Measurements from ENCODE around the gene FSTL5.

The FSTL5 gene

DNA sequence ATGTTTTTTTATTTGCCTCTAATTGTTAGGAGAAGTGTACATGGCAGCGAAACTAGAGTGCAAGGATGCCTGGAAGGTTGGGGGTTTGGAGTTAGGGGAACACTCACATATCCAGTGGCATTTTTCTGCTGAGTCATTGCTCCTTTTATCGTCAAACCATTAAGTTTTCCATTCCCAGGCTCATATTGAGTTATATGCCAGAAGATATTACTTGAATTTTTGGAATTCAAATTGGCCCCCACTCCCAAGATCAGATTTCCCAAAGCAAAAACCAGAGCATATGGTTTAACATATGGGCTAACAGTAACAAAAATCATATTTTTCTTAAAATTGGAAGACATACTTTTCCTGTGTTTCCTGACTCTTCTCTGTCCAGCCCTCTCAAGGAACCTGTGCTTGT is 152.7 kb downstream of the FSTL5 start:
- H3K27me3 ChIP-seq (ENCODE audit: control insufficient read depth, insufficient read depth, low read length), result no peaks in the 10 kb centered on the region

DNA sequence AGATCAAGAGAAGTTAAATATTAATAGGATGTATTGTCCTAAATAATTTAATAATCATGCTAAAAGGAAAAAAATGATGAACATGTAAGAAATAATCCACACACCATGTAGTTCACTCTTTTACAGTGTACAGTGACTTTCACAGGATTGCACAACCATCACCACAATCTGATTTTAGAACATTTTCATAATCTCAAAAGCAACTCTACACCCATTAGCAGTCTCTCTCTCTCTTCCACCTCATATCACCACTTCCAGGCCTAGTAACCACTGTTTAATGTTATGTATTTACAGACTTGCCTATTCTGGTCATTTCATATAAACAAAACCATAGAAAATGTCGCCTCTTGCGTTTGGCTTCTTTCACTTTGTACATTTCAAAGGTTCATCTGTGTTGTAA is 153.4 kb downstream of the FSTL5 start:
- Histone ChIP-seq H3K9ac (ENCODE audit: low read depth, low read length) (no peak overlapping the region), H3K36me3 (ENCODE audit: control insufficient read depth, insufficient read depth, low read length) (no peaks in the 10 kb centered on the region), H3K9me3 (ENCODE audit: control insufficient read depth, insufficient read depth, low read length) (no peaks in the 10 kb centered on the region), H3K4me3 (ENCODE audit: low read depth, low read length) (no peak overlapping the region), H3K27ac (ENCODE audit: low read depth, low read length) (no peak overlapping the region), H3K4me1 (ENCODE audit: control insufficient read depth, insufficient read depth, low read length) (peaks cover 4% of the 10 kb centered on the region), H3K27me3 (ENCODE audit: control insufficient read depth, insufficient read depth, low read length) (no peaks in the 10 kb centered on the region)

More for the DNA sequence above, 152.7 kb downstream of the FSTL5 start:
- no peaks in the 10 kb centered on the region for H3K4me1 ChIP-seq (ENCODE audit: control insufficient read depth, insufficient read depth, low read length)
- no peaks in the 10 kb centered on the region for H3K9me3 ChIP-seq (ENCODE audit: control insufficient read depth, insufficient read depth, low read length)
- no peak overlapping the region for H3K9ac ChIP-seq (ENCODE audit: low read depth, low read length)
- no peaks in the 10 kb centered on the region for H3K36me3 ChIP-seq (ENCODE audit: control insufficient read depth, insufficient read depth, low read length)
- no peak overlapping the region for H3K27ac ChIP-seq (ENCODE audit: low read depth, low read length)
- H3K4me3 ChIP-seq (ENCODE audit: low read depth, low read length), result no peak overlapping the region

DNA sequence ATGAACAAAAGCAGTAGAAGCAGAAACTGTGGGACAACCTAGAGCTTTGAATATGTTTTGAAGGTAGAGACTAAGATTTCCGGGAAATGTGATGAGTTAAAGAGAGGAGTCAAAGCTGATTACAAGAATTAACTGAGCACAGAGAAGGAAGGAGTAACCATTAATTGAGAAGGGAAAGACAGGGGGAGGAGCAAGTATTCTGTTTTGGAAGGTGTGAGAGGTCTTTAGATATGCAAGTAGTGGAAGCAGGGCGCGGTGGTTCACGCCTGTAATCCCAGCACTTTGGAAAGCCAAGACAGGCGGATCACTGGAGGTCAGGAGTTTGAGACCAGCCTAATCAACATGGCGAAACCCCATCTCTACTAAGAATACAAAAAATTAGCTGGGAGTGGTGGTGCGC is 171.5 kb downstream of the FSTL5 start:
- H3K9ac ChIP-seq (ENCODE audit: low read depth, low read length), result no peak overlapping the region

DNA sequence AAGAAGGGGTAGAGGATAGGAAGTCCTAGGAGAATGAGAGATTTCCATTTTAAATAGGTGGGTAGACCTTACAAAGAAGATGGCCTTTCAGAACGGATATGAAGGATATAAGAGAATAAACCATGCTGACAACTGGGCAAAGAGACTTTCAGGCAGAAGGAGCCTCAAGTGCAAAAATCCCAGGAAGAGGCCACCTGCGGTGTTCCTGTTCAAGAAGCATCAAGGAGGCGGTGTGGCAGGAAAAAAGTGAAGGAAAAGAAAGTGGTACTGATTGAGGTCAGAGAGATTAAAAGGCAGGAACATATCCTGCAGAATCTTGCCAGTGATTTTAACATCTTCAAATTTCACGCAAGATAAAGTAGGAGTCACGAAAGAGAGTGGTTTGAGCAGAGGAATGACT is 172.0 kb downstream of the FSTL5 start:
- no peak overlapping the region for H3K27ac ChIP-seq (ENCODE audit: low read depth, low read length)
- no peak overlapping the region for H3K9ac ChIP-seq (ENCODE audit: low read depth, low read length)
- no peaks in the 10 kb centered on the region for H3K36me3 ChIP-seq (ENCODE audit: control insufficient read depth, insufficient read depth, low read length)
- H3K9me3 ChIP-seq (ENCODE audit: control insufficient read depth, insufficient read depth, low read length), result no peaks in the 10 kb centered on the region
- H3K4me3 ChIP-seq (ENCODE audit: low read depth, low read length), result no peak overlapping the region
- peaks cover 32% of the 10 kb centered on the region for H3K4me1 ChIP-seq (ENCODE audit: control insufficient read depth, insufficient read depth, low read length)
- H3K27me3 ChIP-seq (ENCODE audit: control insufficient read depth, insufficient read depth, low read length), result no peaks in the 10 kb centered on the region

More for the DNA sequence above, 171.5 kb downstream of the FSTL5 start:
- Histone ChIP-seq H3K36me3 (ENCODE audit: control insufficient read depth, insufficient read depth, low read length) (no peaks in the 10 kb centered on the region), H3K4me3 (ENCODE audit: low read depth, low read length) (no peak overlapping the region), H3K9me3 (ENCODE audit: control insufficient read depth, insufficient read depth, low read length) (no peaks in the 10 kb centered on the region), H3K27me3 (ENCODE audit: control insufficient read depth, insufficient read depth, low read length) (no peaks in the 10 kb centered on the region), H3K4me1 (ENCODE audit: control insufficient read depth, insufficient read depth, low read length) (peaks cover 30% of the 10 kb centered on the region), H3K27ac (ENCODE audit: low read depth, low read length) (no peak overlapping the region)

DNA sequence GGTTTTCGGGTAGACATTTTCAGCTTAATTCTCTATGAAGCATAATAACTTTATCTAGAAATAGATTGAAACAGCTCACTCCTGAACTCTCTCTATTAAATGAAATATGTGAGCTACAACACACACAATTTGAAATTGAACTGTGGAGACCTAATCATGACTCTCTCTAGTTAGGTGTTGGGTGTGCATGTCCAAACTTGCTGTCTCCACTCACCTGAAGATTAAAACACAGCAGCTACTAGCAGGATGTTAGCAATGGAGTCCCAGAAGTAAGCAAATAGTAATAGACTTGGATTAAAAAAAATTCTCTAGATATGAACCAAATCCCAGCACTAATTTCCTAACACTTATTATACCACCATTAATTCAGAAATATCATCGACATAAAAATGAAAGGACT is 173.1 kb downstream of the FSTL5 start:
- no peaks in the 10 kb centered on the region for H3K36me3 ChIP-seq (ENCODE audit: control insufficient read depth, insufficient read depth, low read length)
- H3K9ac ChIP-seq (ENCODE audit: low read depth, low read length), result no peak overlapping the region
- no peak overlapping the region for H3K4me3 ChIP-seq (ENCODE audit: low read depth, low read length)
- no peaks in the 10 kb centered on the region for H3K27me3 ChIP-seq (ENCODE audit: control insufficient read depth, insufficient read depth, low read length)
- H3K4me1 ChIP-seq (ENCODE audit: control insufficient read depth, insufficient read depth, low read length), result peaks cover 23% of the 10 kb centered on the region
- no peaks in the 10 kb centered on the region for H3K9me3 ChIP-seq (ENCODE audit: control insufficient read depth, insufficient read depth, low read length)
- H3K27ac ChIP-seq (ENCODE audit: low read depth, low read length), result no peak overlapping the region

DNA sequence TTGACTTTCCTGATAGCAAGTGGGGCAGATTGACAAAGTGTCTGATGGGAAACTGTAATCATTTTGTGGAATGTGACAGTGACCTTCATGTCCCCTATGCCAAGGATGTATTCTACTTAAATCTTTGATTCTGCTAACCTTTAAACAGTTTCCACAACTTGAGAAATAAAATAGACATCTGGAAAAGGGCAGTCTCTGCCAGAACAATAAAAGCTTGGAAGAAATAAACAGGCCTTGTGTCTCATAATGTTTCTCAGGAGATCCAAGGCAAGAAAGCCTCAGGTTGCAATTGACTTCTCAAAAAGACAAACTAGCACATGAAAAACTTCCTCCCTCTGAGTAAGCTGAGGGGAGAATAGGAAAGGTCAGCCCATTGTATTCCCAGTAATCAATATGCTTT is 174.9 kb downstream of the FSTL5 start:
- no peak overlapping the region for H3K9ac ChIP-seq (ENCODE audit: low read depth, low read length)
- H3K27me3 ChIP-seq (ENCODE audit: control insufficient read depth, insufficient read depth, low read length), result no peaks in the 10 kb centered on the region
- peaks cover 22% of the 10 kb centered on the region for H3K4me1 ChIP-seq (ENCODE audit: control insufficient read depth, insufficient read depth, low read length)
- H3K9me3 ChIP-seq (ENCODE audit: control insufficient read depth, insufficient read depth, low read length), result no peaks in the 10 kb centered on the region
- no peak overlapping the region for H3K4me3 ChIP-seq (ENCODE audit: low read depth, low read length)
- no peaks in the 10 kb centered on the region for H3K36me3 ChIP-seq (ENCODE audit: control insufficient read depth, insufficient read depth, low read length)
- H3K27ac ChIP-seq (ENCODE audit: low read depth, low read length), result no peak overlapping the region

DNA sequence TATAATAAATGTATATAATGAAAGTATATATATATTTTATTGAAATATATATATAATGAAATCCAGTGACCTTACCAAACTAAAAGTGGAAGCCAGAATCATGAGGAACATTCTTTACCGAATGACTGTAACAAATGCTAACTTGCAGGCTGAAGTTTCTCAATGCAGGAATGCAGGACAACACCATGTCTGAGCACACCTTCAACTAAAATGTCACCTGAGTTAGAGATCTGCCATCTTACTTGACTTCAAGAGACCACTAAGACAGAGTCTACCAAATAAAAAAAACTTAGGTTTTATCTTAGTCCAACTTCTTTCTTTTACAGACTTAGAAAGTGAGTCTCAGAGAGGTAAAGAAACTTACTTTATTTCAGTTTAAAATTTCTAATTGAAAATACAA is 176.2 kb downstream of the FSTL5 start:
- H3K9ac ChIP-seq (ENCODE audit: low read depth, low read length), result no peak overlapping the region
- peaks cover 22% of the 10 kb centered on the region for H3K4me1 ChIP-seq (ENCODE audit: control insufficient read depth, insufficient read depth, low read length)
- no peak overlapping the region for H3K4me3 ChIP-seq (ENCODE audit: low read depth, low read length)
- H3K9me3 ChIP-seq (ENCODE audit: control insufficient read depth, insufficient read depth, low read length), result no peaks in the 10 kb centered on the region
- H3K27me3 ChIP-seq (ENCODE audit: control insufficient read depth, insufficient read depth, low read length), result no peaks in the 10 kb centered on the region
- no peaks in the 10 kb centered on the region for H3K36me3 ChIP-seq (ENCODE audit: control insufficient read depth, insufficient read depth, low read length)
- H3K27ac ChIP-seq (ENCODE audit: low read depth, low read length), result no peak overlapping the region

DNA sequence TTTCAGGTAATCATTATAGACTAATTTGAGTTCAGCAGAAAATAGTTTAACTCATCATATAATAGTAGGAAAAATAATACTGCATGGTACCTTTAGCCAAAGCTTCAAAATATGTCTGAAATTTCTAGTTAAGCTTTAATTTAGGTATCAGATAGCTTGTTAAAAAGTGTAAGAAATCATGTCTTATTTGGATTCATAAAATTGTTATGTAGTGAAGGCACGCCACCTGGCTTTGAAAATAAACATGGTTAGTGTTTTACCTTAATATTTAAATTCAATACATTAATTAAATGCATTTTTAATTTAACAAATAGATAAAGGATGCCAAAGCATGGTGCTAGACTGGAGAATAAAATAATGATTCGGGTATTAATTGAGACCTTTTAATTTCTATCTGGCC is 211.4 kb downstream of the FSTL5 start:
- no peak overlapping the region for H3K4me3 ChIP-seq (ENCODE audit: low read depth, low read length)
- H3K9ac ChIP-seq (ENCODE audit: low read depth, low read length), result no peak overlapping the region
- H3K27me3 ChIP-seq (ENCODE audit: control insufficient read depth, insufficient read depth, low read length), result no peaks in the 10 kb centered on the region
- peaks cover 13% of the 10 kb centered on the region; the same call in 1 of the 2 replicates for H3K4me1 ChIP-seq (ENCODE audit: control insufficient read depth, insufficient read depth, low read length)
- no peak overlapping the region for H3K27ac ChIP-seq (ENCODE audit: low read depth, low read length)
- H3K36me3 ChIP-seq (ENCODE audit: control insufficient read depth, insufficient read depth, low read length), result no peaks in the 10 kb centered on the region
- H3K9me3 ChIP-seq (ENCODE audit: control insufficient read depth, insufficient read depth, low read length), result no peaks in the 10 kb centered on the region

DNA sequence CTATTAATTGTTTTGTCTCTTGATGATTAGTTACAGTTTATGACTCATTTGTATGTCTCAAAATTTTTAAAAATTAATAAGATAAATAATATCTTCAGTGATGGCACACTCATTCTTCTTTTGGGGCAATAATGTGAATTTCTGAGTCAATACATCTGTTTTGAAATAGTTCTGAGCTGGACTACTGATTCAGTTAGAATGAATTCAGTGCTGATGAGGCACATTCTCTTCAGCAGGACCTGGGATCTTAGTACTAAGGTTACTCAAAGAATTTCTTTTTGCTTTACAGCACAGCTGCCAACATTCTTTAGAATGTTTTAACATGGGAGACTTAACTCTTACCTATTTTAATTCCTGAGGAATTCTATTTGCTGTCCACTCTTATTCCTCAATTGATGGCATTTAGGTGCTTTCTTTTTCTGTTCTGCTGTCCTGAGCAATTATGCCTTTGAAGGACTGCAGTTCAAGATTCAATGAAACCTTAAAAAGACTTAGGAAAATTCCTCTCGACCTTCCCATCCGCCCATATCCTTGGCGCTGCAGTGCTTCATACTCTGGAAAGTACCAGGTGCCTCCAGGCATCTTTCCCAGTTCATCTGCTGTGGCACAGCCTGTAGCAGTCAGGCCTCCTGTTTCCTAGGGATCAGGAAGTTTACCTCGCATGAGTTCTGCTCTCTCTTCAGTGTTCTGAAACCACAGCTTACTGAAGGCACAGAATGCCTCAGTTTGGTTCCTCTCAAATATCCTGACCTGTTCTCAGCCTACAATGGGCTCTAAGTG is 213.7 kb downstream of the FSTL5 start:
- H3K9me3 ChIP-seq (ENCODE audit: control insufficient read depth, insufficient read depth, low read length), result no peaks in the 10 kb centered on the region
- H3K36me3 ChIP-seq (ENCODE audit: control insufficient read depth, insufficient read depth, low read length), result no peaks in the 10 kb centered on the region
- H3K9ac ChIP-seq (ENCODE audit: low read depth, low read length), result no peak overlapping the region
- no peaks in the 10 kb centered on the region for H3K27me3 ChIP-seq (ENCODE audit: control insufficient read depth, insufficient read depth, low read length)
- H3K27ac ChIP-seq (ENCODE audit: low read depth, low read length), result no peak overlapping the region
- no peak overlapping the region for H3K4me3 ChIP-seq (ENCODE audit: low read depth, low read length)
- H3K4me1 ChIP-seq (ENCODE audit: control insufficient read depth, insufficient read depth, low read length), result peaks cover 6% of the 10 kb centered on the region; the same call in 1 of the 2 replicates

DNA sequence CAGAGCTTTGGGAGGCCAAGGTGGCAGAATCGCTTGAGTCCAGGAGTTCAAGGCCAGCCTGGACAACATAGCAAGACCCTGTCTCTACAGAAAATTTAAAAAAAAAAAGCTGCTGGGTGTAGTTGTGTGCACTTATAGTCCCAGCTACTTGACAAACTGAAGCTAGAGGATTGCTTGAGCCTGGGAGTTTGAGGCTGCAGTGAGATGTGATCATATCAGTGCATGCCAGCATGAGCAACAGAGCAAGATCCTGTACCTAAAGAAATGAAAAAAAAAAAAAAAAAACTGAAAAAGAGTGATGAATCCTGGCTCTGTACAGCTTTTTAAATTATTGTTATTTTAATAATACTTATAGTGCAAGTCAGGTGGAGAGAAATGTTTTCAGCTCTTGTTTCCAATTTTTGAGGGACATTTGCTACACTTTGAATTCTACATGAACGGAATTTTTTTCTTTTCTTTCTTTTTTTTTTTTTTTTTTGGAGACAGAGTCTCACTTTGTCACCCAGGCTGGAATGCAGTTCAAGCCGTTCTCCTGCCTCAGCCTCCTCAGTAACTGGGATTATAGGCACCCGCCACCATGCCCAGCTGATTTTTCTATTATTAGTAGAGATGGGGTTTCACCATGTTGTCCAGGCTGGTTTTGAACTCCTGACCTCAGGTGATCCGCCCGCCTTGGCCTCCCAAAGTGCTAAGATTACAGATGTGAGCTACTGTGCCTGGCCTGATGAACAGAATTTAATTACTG is 215.6 kb downstream of the FSTL5 start:
- Histone ChIP-seq H3K4me1 (ENCODE audit: control insufficient read depth, insufficient read depth, low read length) (0 out of 2 replicates have a peak, but pooled peaks cover 5% of the 10 kb centered on the region), H3K4me3 (ENCODE audit: low read depth, low read length) (no peak overlapping the region), H3K9ac (ENCODE audit: low read depth, low read length) (no peak overlapping the region), H3K27ac (ENCODE audit: low read depth, low read length) (no peak overlapping the region), H3K36me3 (ENCODE audit: control insufficient read depth, insufficient read depth, low read length) (no peaks in the 10 kb centered on the region), H3K27me3 (ENCODE audit: control insufficient read depth, insufficient read depth, low read length) (no peaks in the 10 kb centered on the region), H3K9me3 (ENCODE audit: control insufficient read depth, insufficient read depth, low read length) (no peaks in the 10 kb centered on the region)

DNA sequence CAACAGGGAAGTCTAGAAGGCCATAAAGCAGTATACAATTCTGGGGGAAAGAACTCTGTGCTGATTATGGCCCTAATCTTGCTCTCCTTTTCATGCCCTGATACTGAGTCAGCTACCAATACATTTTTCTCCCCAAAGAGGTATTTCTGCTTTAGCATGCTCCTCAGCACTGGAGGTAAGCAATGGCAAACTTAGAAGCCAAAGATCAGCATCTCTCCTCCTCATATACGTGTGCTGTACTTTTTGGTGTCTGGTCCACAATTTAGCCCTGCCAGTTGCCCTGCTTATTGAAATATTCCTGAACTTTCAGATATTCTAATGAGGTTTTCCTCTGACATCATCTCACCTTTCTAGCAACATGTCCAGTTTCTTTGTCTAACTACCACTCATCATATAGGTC is 226.2 kb downstream of the FSTL5 start:
- H3K36me3 ChIP-seq (ENCODE audit: control insufficient read depth, insufficient read depth, low read length), result no peaks in the 10 kb centered on the region
- H3K4me1 ChIP-seq (ENCODE audit: control insufficient read depth, insufficient read depth, low read length), result peaks cover 4% of the 10 kb centered on the region; the same call in 1 of the 2 replicates
- no peaks in the 10 kb centered on the region for H3K9me3 ChIP-seq (ENCODE audit: control insufficient read depth, insufficient read depth, low read length)
- H3K4me3 ChIP-seq (ENCODE audit: low read depth, low read length), result no peak overlapping the region
- H3K9ac ChIP-seq (ENCODE audit: low read depth, low read length), result no peak overlapping the region
- H3K27ac ChIP-seq (ENCODE audit: low read depth, low read length), result no peak overlapping the region
- H3K27me3 ChIP-seq (ENCODE audit: control insufficient read depth, insufficient read depth, low read length), result no peaks in the 10 kb centered on the region
